Aorta (tissue), 5 donors: ENCODE results near the gene ZNF574. TPM values are rescaled to one million over a fixed set of nuclear protein-coding genes. Genes with fewer than 3 reads are reported as not detected.
"Not testable (repeated sequence)": the region's sequence is repeated elsewhere in the genome, so short reads cannot be mapped to it uniquely, and the experiment has no call there.

Experiments
- ATAC-seq: fragments of 200-7000 bp; cut with Tn5 transposase; one replicate; pipeline ENCODE4 v1.9.1; 2022; ENCODE audit warnings: moderate library complexity; ENCODE audit not compliant: low FRiP score
- DNase-seq, 2 donors: peaks; one replicate each; pipeline ENCODE4 v3.0.0-alpha.2; 2020
- H3K27ac ChIP-seq, 2 donors: one replicate each; pipeline ENCODE4 v1.5.1; 2013; ENCODE audit warnings: low read length in 2 of 2, mild to moderate bottlenecking in 2 of 2, moderate library complexity in 2 of 2, control low read depth in 1 of 2, inconsistent platforms in 1 of 2, low read depth in 1 of 2
- H3K27me3 ChIP-seq, 2 donors: one replicate each; pipeline ENCODE4 v1.6.1; 2013; ENCODE audit warnings: control low read depth in 1 of 2, low read length in 1 of 2, mild to moderate bottlenecking in 1 of 2, moderate library complexity in 1 of 2; ENCODE audit not compliant: insufficient read depth in 2 of 2, control insufficient read depth in 1 of 2
- H3K36me3 ChIP-seq, 2 donors: one replicate each; pipeline ENCODE4 v1.6.1; 2013; ENCODE audit warnings: control low read depth in 1 of 2, low read length in 1 of 2, mild to moderate bottlenecking in 1 of 2; ENCODE audit not compliant: insufficient read depth in 2 of 2, control insufficient read depth in 1 of 2
- H3K4me1 ChIP-seq, 2 donors: one replicate each; pipeline ENCODE4 v1.6.1; 2013; ENCODE audit warnings: low read length in 2 of 2, control low read depth in 1 of 2, mild to moderate bottlenecking in 1 of 2, moderate library complexity in 1 of 2; ENCODE audit not compliant: insufficient read depth in 2 of 2, control insufficient read depth in 1 of 2
- H3K4me3 ChIP-seq, 2 donors: one replicate each; pipeline ENCODE4 v1.5.1; 2013; ENCODE audit warnings: low read length in 2 of 2, control low read depth in 1 of 2, mild to moderate bottlenecking in 1 of 2
- H3K9me3 ChIP-seq: one replicate; pipeline ENCODE4 v1.6.1; 2013; ENCODE audit warnings: mild to moderate bottlenecking, low read length; ENCODE audit not compliant: control insufficient read depth
- WGBS, 2 donors: extraction: QIAGEN DNeasy Blood & Tissue Kit; methylation state at CpG; one replicate each; pipeline ENCODE4 v1.1.7; 2013; 5-methylcytosine and 5-hydroxymethylcytosine counted together
- intact Hi-C, 2 donors: fragments of 100-400 bp; cut with DNase I; formaldehyde crosslinking; loops; one replicate each; pipeline versions ENCODE4 v1.14.2 to v1.15.0; 2022
- polyA plus RNA-seq, 2 donors: library from polyadenylated mRNA; stranded (reverse); fragments of 200-250 nt; gene quantifications; one replicate each; pipeline ENCODE4 v1.2.3, GENCODE V29; 2013
- total RNA-seq, 2 donors: library from RNA; stranded (reverse); fragmentation: NEBNext Ultra II Directional; extraction: Animal tissue kit (Norgen Biotek cat#: 25700); gene quantifications; one replicate each; pipeline ENCODE4 v1.2.1, GENCODE V29; 2021
- donor health status: healthy with polysubstance abuse.
- donor health status: Bipolar disorder and iron deficiency.
- donor health status: DM: no; HTN: no; CAD: no.
- donor health status: DM: no; HTN: no; CAD: no.
- donor health status: DM: yes; HTN: yes; CAD: no.

ZNF574 gene
- total and polyA plus RNA-seq, 4 donors, result 2.4 to 10.3 (median 7.9) TPM

GRCh38 chr19:42099336-42099925 is 23.5 kb downstream of the ZNF574 start:
- no peak overlapping the region for H3K4me3 ChIP-seq
- WGBS, 2 donors, result 65 to 67% methylated on average over 6 of the region's 6 CpGs
- no peaks in the 10 kb centered on the region for H3K4me1 ChIP-seq
- ATAC-seq (no peak), DNase-seq (no peak)
- H3K36me3 ChIP-seq, result no peaks in the 10 kb centered on the region
- intact Hi-C loops, result no loop called here
- no peaks in the 10 kb centered on the region for H3K9me3 ChIP-seq
- H3K27ac ChIP-seq, result no peak overlapping the region
- no peaks in the 10 kb centered on the region for H3K27me3 ChIP-seq

GRCh38 chr19:42100241-42100640 is 24.3 kb downstream of the ZNF574 start:
- H3K4me1 ChIP-seq, H3K9me3 ChIP-seq, intact Hi-C loops, H3K27ac ChIP-seq, H3K36me3 ChIP-seq, DNase-seq, H3K4me3 ChIP-seq, ATAC-seq, H3K27me3 ChIP-seq: not testable (repeated sequence)
- WGBS, 2 donors, result 86 to 91% methylated on average over 10 of the region's 10 CpGs

- intact Hi-C loops, result no loop called here
- ATAC-seq (no peak), DNase-seq (no peak)
- WGBS, 2 donors, result 89 to 96% methylated on average over 2 of the region's 2 CpGs
- no peak overlapping the region for H3K27ac ChIP-seq
- no peaks in the 10 kb centered on the region for H3K9me3 ChIP-seq
- H3K4me1 ChIP-seq, result no peaks in the 10 kb centered on the region
- no peak overlapping the region for H3K4me3 ChIP-seq
- H3K36me3 ChIP-seq, result no peaks in the 10 kb centered on the region
- H3K27me3 ChIP-seq, result no peaks in the 10 kb centered on the region
Measured at GRCh38 chr19:42102877-42103276, 26.9 kb downstream of the ZNF574 start.

DNA sequence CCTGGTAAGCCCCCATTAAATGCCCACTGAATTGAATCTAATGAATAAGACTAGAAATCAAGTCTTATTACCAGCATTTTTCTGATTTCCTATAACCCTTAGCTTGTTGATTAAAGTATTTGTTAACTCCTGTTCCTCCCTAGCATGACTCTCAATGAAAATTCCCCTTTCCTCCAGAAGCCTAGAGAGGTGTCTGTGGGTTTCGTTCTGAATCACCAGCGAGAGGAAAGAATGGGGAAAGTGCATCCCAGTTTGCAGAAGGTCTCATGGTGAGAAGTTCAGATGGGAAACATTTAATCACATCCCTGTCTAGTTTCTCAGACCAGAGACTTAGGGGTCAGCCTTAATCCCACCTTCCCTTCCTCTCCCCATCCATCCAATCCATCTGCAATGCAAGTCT is 29.4 kb downstream of the ZNF574 start:
- Histone ChIP-seq H3K4me3 (no peak overlapping the region), H3K4me1 (no peaks in the 10 kb centered on the region), H3K36me3 (no peaks in the 10 kb centered on the region), H3K27ac (no peak overlapping the region), H3K9me3 (no peaks in the 10 kb centered on the region), H3K27me3 (no peaks in the 10 kb centered on the region)
- intact Hi-C loops, result no loop called here
- DNase-seq (no peak), ATAC-seq (no peak)
- 71 to 75% methylated on average over 2 of the region's 2 CpGs for WGBS, 2 donors

DNA sequence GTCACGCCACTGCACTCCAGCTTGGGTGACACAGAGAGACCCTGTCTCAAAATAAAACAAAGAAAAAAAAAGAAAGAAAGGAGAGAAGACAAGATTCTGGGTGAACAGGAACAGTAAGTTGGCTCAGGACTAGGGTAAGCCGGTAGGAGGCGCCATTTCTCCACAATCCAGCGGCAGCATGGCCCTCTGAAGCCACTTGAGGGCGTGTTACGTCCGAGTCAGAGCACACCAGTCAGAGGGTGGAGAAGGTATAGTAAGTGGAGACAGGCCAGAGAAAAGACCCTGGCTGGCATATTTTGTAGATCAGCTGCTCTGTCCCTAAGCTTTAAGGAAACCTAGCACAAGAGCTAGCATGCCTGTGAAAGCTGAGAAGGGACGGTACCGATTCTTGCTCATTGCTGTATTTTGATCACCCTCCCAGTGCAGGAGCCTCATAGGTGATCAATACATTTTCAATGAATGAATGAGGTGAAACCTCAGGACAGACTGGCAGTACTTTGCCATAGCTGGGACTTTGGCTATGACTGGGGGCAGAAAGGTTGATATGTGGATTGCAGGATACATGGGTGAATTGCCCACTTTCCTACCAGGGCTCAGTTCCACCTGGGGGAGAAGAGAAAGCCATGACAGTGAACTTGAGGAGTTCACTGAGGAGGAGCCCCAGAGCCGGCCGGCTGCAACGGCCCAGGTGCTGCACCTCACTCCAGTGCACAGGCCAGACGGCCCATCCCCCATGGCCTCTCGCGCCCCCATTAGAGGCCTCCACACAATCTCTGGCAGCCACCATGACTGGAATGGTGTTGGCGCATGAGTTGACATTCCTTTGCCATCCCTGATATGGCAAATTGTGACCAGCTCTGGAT is 32.8 kb downstream of the ZNF574 start:
- no peak overlapping the region for H3K27ac ChIP-seq
- H3K4me3 ChIP-seq, result no peak overlapping the region
- ATAC-seq (peak; percentile 86), DNase-seq (peak; percentile 90 to 92)
- no peaks in the 10 kb centered on the region for H3K27me3 ChIP-seq
- intact Hi-C loops, result loop anchor here in 1 of 2 donors (1.0 kb wide), 1 partner anchor 76 kb away; no protein-coding TSS in a partner anchor
- H3K4me1 ChIP-seq, result no peaks in the 10 kb centered on the region
- H3K36me3 ChIP-seq, result no peaks in the 10 kb centered on the region
- WGBS, 2 donors, result 21 to 26% methylated on average over 16 of the region's 16 CpGs
- no peaks in the 10 kb centered on the region for H3K9me3 ChIP-seq

GRCh38 chr19:42109896-42110295 is 33.9 kb downstream of the ZNF574 start:
- no peak for ATAC-seq
- H3K4me1 ChIP-seq, result no peaks in the 10 kb centered on the region
- intact Hi-C loops, result no loop called here

GRCh38 chr19:42110658-42111057 is 34.7 kb downstream of the ZNF574 start:
- WGBS, 2 donors, result 67 to 76% methylated on average over 1 of the region's 1 CpG
- ATAC-seq (no peak), DNase-seq (no peak)
- intact Hi-C loops, result no loop called here
- Histone ChIP-seq H3K4me3 (no peak overlapping the region), H3K9me3 (no peaks in the 10 kb centered on the region), H3K27me3 (no peaks in the 10 kb centered on the region), H3K36me3 (no peaks in the 10 kb centered on the region), H3K27ac (no peak overlapping the region), H3K4me1 (no peaks in the 10 kb centered on the region)

More at GRCh38 chr19:42109896-42110295, 33.9 kb downstream of the ZNF574 start:
- H3K27ac ChIP-seq, result no peak overlapping the region
- no peaks in the 10 kb centered on the region for H3K27me3 ChIP-seq
- no peaks in the 10 kb centered on the region for H3K9me3 ChIP-seq
- no peak overlapping the region for H3K4me3 ChIP-seq
- H3K36me3 ChIP-seq, result no peaks in the 10 kb centered on the region
- WGBS, 2 donors, result 75 to 82% methylated on average over 3 of the region's 3 CpGs
- no peak for DNase-seq

- WGBS, 2 donors, result 56 to 69% methylated on average over 1 of the region's 1 CpG
Measured at GRCh38 chr19:42111384-42111783, 35.4 kb downstream of the ZNF574 start.

DNA sequence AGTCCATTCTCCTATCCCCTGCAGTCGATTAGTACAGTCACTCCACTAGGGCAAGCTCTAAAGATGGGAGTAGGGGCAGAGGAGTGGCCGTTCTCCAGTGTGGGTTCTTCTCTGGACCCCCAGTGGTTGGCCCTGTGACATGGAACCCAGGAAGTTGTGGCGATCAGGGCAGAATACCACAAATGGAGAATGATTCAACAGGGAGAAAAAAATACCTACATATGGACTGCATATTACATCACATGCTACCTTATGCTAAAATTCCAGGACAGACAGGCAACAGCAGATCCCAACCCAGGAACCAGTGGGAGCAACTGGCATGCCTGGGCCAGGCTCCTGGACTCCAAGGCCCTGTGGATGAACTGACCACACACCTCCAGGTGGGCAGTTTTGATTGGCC is 35.8 kb downstream of the ZNF574 start:
- Histone ChIP-seq H3K27me3 (no peaks in the 10 kb centered on the region), H3K9me3 (no peaks in the 10 kb centered on the region), H3K4me1 (no peaks in the 10 kb centered on the region), H3K4me3 (no peak overlapping the region), H3K36me3 (peaks cover 0 to 4% of the 10 kb centered on the region in 2 donors), H3K27ac (no peak overlapping the region)
- intact Hi-C loops, result loop anchor here in 1 of 2 donors (2.0 kb wide), 1 partner anchor 17 kb away; no protein-coding TSS in a partner anchor
- no peak for ATAC-seq
- 77 to 83% methylated on average over 3 of the region's 3 CpGs for WGBS, 2 donors
- no peak for DNase-seq

More at GRCh38 chr19:42111384-42111783, 35.4 kb downstream of the ZNF574 start:
- Histone ChIP-seq H3K9me3 (no peaks in the 10 kb centered on the region), H3K4me1 (no peaks in the 10 kb centered on the region), H3K27ac (no peak overlapping the region), H3K27me3 (no peaks in the 10 kb centered on the region), H3K4me3 (no peak overlapping the region), H3K36me3 (no peaks in the 10 kb centered on the region)
- ATAC-seq (no peak), DNase-seq (no peak)
- intact Hi-C loops, result no loop called here
